B cell (primary cell): Measurements from ENCODE around the gene GALNT18. TPM values are rescaled to one million over a fixed set of nuclear protein-coding genes. Genes with fewer than 3 reads are reported as not detected.

Experiments used
- ATAC-seq: fragments of 200-7000 bp; cut with Tn5 transposase; one replicate; pipeline ENCODE4 v1.10.0; 2021; ENCODE audit warnings: low read depth, mild to moderate bottlenecking, moderate number of reproducible peaks, moderate library complexity
- CTCF ChIA-PET: fragments of 350-600 bp; sonication (Branson Sonifier 250); formaldehyde crosslinking; loops from one replicate; lab custom pipeline; 2021; ENCODE audit warnings: antibody characterized with exemption, inconsistent platforms; lab: Charles Lee
- POLR2A ChIA-PET: fragments of 350-600 bp; sonication (Branson Sonifier 250); formaldehyde crosslinking; loops from one replicate; lab custom pipeline; 2021; ENCODE audit warnings: antibody characterized with exemption; lab: Charles Lee
- DNase-seq: peaks from one replicate; pipeline ENCODE4 v3.0.0; 2013
- H2AFZ ChIP-seq: 2 replicates; pipeline ENCODE4 v1.6.1; 2012; ENCODE audit warnings: mild to moderate bottlenecking, low read depth, low read length; ENCODE audit not compliant: insufficient read depth, poor library complexity, severe bottlenecking
- H3K27ac ChIP-seq, 2 donors: 1 replicate in 1 of 2; 2 replicates in 1 of 2; pipeline ENCODE4 v1.5.1; 2012 to 2013; ENCODE audit warnings: low read length in 2 of 2, mild to moderate bottlenecking in 2 of 2, moderate library complexity in 1 of 2
- H3K27me3 ChIP-seq, 4 experiments: fragments of 200-600 bp in 1 of 4; sonication (generic) in 1 of 4; replicated peaks in 1 of 4; 1 replicate in 2 of 4; 2 replicates in 2 of 4; pipeline versions ENCODE4 v1.6.1 to v1.7.0; 2013 to 2016; ENCODE audit warnings: low read length in 3 of 4, mild to moderate bottlenecking in 2 of 4, mixed read lengths in 1 of 4, moderate library complexity in 1 of 4; ENCODE audit not compliant: insufficient read depth in 4 of 4, control insufficient read depth in 3 of 4; ENCODE audit errors: control extremely low read depth in 1 of 4
- H3K36me3 ChIP-seq, 2 experiments: replicated peaks in 1 of 2; 1 replicate in 1 of 2; 2 replicates in 1 of 2; pipeline versions ENCODE4 v1.6.1 to v1.7.1; 2013; ENCODE audit warnings: low read length in 1 of 2; ENCODE audit not compliant: insufficient read depth in 2 of 2, control insufficient read depth in 1 of 2; ENCODE audit errors: control extremely low read depth in 1 of 2, extremely low read depth in 1 of 2
- H3K4me1 ChIP-seq, 2 donors: fragments of 200-600 bp in 1 of 2; sonication (generic) in 1 of 2; 1 replicate in 1 of 2; 2 replicates in 1 of 2; pipeline versions ENCODE4 v1.5.1 to v1.6.1; 2013 to 2017; ENCODE audit warnings: low read length in 2 of 2; ENCODE audit not compliant: control insufficient read depth in 2 of 2, insufficient read depth in 2 of 2
- H3K4me2 ChIP-seq: replicated peaks from 2 replicates; pipeline ENCODE3; 2012; ENCODE audit warnings: mild to moderate bottlenecking, low read depth, low read length; ENCODE audit not compliant: poor library complexity, severe bottlenecking
- H3K4me3 ChIP-seq, 5 experiments: fragments of 200-600 bp in 1 of 5; sonication (generic) in 1 of 5; 1 replicate in 3 of 5; 2 replicates in 2 of 5; pipeline versions ENCODE4 v1.5.1 to v1.7.0; 2011 to 2016; ENCODE audit warnings: low read length in 4 of 5, mild to moderate bottlenecking in 4 of 5, low read depth in 2 of 5, control low read depth in 1 of 5, moderate library complexity in 1 of 5; ENCODE audit not compliant: insufficient read depth in 1 of 5; ENCODE audit errors: control extremely low read depth in 1 of 5, extremely low read depth in 1 of 5
- H3K79me2 ChIP-seq: fragments of 200-600 bp; sonication (generic); one replicate; pipeline ENCODE4 v1.6.0; 2016; ENCODE audit warnings: low read length; ENCODE audit not compliant: control insufficient read depth, insufficient read depth
- H3K9ac ChIP-seq: fragments of 200-600 bp; sonication (generic); 2 replicates; pipeline ENCODE4 v1.6.1; 2017; ENCODE audit warnings: mild to moderate bottlenecking, low read length, moderate library complexity
- H3K9me3 ChIP-seq, 3 donors: one replicate each; pipeline versions ENCODE4 v1.6.1 to v1.7.1; 2013; ENCODE audit warnings: low read length in 2 of 3; ENCODE audit not compliant: control insufficient read depth in 2 of 3, insufficient read depth in 1 of 3; ENCODE audit errors: control extremely low read depth in 1 of 3
- H4K20me1 ChIP-seq: 2 replicates; pipeline ENCODE4 v1.6.0; 2012; ENCODE audit warnings: mild to moderate bottlenecking, low read length; ENCODE audit not compliant: insufficient read depth, control insufficient read depth, poor library complexity, severe bottlenecking
- H3K27ac Mint-ChIP-seq: one replicate; pipeline ENCODE4 v1.8.0; 2021; ENCODE audit warnings: mixed read lengths
- H3K27me3 Mint-ChIP-seq: one replicate; pipeline ENCODE4 v1.8.0; 2021; ENCODE audit warnings: mixed read lengths
- H3K4me1 Mint-ChIP-seq: one replicate; pipeline ENCODE4 v1.8.0; 2021; ENCODE audit warnings: mixed read lengths
- H3K4me3 Mint-ChIP-seq: one replicate; pipeline ENCODE4 v1.8.0; 2021; ENCODE audit warnings: mixed read lengths
- H3K9me3 Mint-ChIP-seq: one replicate; pipeline ENCODE4 v1.8.0; 2022; ENCODE audit warnings: mixed read lengths; ENCODE audit not compliant: insufficient read depth
- EZH2 ChIP-seq: IDR thresholded peaks from 2 replicates; pipeline ENCODE4 v1.6.1; 2012; ENCODE audit warnings: borderline replicate concordance, low read depth, mild to moderate bottlenecking, moderate library complexity, low read length; ENCODE audit not compliant: insufficient read depth, poor library complexity, severe bottlenecking
- WGBS: methylation state at CpG from one replicate; pipeline ENCODE4 v1.1.5; 2013; ENCODE audit warnings: missing lambda C conversion rate; ENCODE audit not compliant: insufficient coverage; 5-methylcytosine and 5-hydroxymethylcytosine counted together
- intact Hi-C: fragments of 100-400 bp; cut with micrococcal nuclease; formaldehyde crosslinking; loops from one replicate; pipeline ENCODE4 v1.10.0; 2022
- polyA plus RNA-seq: library from polyadenylated mRNA; depleted of rRNA; stranded (reverse); fragments of >200 nt; gene quantifications from 2 replicates; pipeline ENCODE4 v1.2.3, GENCODE V29; 2012
- total RNA-seq, 2 donors: library from RNA; stranded (reverse); fragments of 120-200 nt in 1 of 2; gene quantifications; 1 replicate in 1 of 2; 2 replicates in 1 of 2; pipeline versions ENCODE4 v1.2.3 to v1.2.4, GENCODE V29; 2013 to 2022
- TF ChIP-seq, protein P1 (sequence below): fragments of 200-600 bp; IDR thresholded peaks from one replicate; pipeline ENCODE4 v1.8.0; 2022; ENCODE audit warnings: antibody characterized with exemption, mild to moderate bottlenecking

Gene GALNT18
- total and polyA plus RNA-seq, 2 donors (not counting 1 experiment from before 2014, with no cell fraction given), result not detected

DNA sequence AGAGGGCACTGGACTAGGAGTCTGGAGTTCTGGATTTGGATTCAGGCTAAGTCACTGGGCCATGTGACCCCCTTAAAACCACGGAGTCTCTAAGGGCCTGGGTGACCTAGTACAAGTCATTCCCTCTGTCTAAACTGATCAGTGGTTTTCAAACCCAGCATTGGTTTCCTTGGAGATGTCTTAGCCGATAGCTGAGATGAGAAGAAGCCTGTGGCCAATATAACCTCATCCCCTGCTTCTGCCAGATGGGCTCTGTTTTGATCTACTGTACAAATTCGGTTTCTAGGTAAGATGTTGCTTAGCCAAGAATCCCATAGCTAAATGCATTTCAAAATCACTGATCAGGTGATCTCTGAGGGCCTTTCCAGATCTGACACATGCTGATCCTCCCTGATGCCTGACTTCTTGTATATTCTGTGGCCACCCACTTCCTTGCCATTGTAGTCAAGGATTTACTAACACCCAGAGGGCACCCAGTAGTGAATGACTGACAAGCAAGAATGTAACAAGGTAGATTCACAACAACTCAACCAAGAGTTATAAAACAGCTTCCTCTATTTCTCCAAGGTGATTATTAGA is 53.1 kb downstream of the GALNT18 start:
- H3K9me3 Mint-ChIP-seq, result no peaks in the 10 kb centered on the region
- Histone ChIP-seq H3K79me2 (no peaks in the 10 kb centered on the region), H3K9ac (no peak overlapping the region), H3K27me3 (peaks cover 0 to 11% (median 1%) of the 10 kb centered on the region in 4 experiments), H3K4me3 (no peak overlapping the region), H4K20me1 (no peaks in the 10 kb centered on the region), H3K9me3 (no peaks in the 10 kb centered on the region), H3K4me1 (no peaks in the 10 kb centered on the region), H2AFZ (no peak overlapping the region), H3K27ac (no peak overlapping the region), H3K36me3 (no peaks in the 10 kb centered on the region), H3K4me2 (no peak overlapping the region)
- 94% methylated on average over 3 of the region's 3 CpGs for WGBS
- no peak for DNase-seq
- no peak overlapping the region for H3K27ac Mint-ChIP-seq
- H3K4me3 Mint-ChIP-seq, result no peak overlapping the region
- TF ChIP-seq, protein P1, sequence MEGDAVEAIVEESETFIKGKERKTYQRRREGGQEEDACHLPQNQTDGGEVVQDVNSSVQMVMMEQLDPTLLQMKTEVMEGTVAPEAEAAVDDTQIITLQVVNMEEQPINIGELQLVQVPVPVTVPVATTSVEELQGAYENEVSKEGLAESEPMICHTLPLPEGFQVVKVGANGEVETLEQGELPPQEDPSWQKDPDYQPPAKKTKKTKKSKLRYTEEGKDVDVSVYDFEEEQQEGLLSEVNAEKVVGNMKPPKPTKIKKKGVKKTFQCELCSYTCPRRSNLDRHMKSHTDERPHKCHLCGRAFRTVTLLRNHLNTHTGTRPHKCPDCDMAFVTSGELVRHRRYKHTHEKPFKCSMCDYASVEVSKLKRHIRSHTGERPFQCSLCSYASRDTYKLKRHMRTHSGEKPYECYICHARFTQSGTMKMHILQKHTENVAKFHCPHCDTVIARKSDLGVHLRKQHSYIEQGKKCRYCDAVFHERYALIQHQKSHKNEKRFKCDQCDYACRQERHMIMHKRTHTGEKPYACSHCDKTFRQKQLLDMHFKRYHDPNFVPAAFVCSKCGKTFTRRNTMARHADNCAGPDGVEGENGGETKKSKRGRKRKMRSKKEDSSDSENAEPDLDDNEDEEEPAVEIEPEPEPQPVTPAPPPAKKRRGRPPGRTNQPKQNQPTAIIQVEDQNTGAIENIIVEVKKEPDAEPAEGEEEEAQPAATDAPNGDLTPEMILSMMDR, result no peak
- no peak for TF ChIP-seq EZH2
- H3K27me3 Mint-ChIP-seq, result no peaks in the 10 kb centered on the region
- H3K4me1 Mint-ChIP-seq, result no peaks in the 10 kb centered on the region
- POLR2A ChIA-PET, result no interaction called here
- ATAC-seq, result no peak
- intact Hi-C loops, result no loop called here
- CTCF ChIA-PET, result no interaction called here

DNA sequence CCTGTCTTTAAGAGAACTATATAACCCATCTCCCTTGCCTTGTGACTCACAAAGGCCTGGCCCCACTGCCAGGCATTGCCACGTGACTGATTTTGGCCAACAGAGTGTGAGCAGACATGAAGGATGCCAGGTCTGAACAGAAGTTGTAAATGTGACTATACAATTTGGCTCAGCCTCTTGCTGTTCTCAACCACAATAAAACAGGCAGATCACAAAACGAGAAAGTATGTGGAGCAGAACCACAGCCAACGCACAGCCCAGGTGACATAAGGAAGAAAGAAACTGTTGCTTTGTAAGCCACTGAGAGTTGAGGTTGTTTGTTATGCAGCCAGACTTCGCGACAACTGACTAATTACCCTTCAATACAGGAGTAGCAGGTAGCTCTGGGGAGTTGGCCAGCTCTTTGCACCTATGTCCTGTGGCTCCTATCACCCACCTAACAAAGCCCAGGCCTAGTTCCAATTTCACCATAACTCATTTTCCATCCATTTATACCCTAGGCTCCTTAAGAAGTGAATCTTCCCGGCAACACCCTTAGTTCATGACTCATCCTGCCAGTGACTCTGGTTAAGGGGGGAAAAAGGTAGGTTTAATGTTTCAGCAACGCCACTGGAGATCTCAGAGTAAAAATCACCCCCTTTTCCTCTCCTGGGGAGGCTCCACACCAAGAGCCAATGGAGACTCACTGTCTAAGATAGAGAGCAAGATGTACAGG is 53.7 kb downstream of the GALNT18 start:
- no peaks in the 10 kb centered on the region for H3K4me1 ChIP-seq
- CTCF ChIA-PET, result no interaction called here
- Mint-ChIP-seq H3K4me3 (no peak overlapping the region), H3K9me3 (no peaks in the 10 kb centered on the region), H3K27me3 (no peaks in the 10 kb centered on the region), H3K4me1 (no peaks in the 10 kb centered on the region), H3K27ac (no peak overlapping the region)
- DNase-seq (no peak), ATAC-seq (no peak)
- WGBS, result 85% methylated on average over 3 of the region's 7 CpGs
- POLR2A ChIA-PET, result no interaction called here
- H3K4me3 ChIP-seq, result no peak overlapping the region
- peaks cover 0 to 11% (median 1%) of the 10 kb centered on the region in 4 experiments for H3K27me3 ChIP-seq
- TF ChIP-seq, protein P1, result no peak
- TF ChIP-seq EZH2, result no peak
- H3K4me2 ChIP-seq, result no peak overlapping the region
- no peak overlapping the region for H3K27ac ChIP-seq
- intact Hi-C loops, result no loop called here
- no peaks in the 10 kb centered on the region for H4K20me1 ChIP-seq
- no peaks in the 10 kb centered on the region for H3K36me3 ChIP-seq
- H2AFZ ChIP-seq, result no peak overlapping the region
- H3K9me3 ChIP-seq, result no peaks in the 10 kb centered on the region
- no peaks in the 10 kb centered on the region for H3K79me2 ChIP-seq
- H3K9ac ChIP-seq, result no peak overlapping the region
